Muscle of arm (tissue), 12 donors: ENCODE measurements around the gene UPF1. TPM values are rescaled to one million over a fixed set of nuclear protein-coding genes. Genes with fewer than 3 reads are reported as not detected.
"Not testable (repeated sequence)": the region's sequence is repeated elsewhere in the genome, so short reads cannot be mapped to it uniquely, and the experiment has no call there.

Experiments
- DNase-seq: peaks from one replicate; pipeline ENCODE4 v3.0.0-alpha.2; 2013
- polyA plus RNA-seq, 12 donors: library from polyadenylated mRNA; unstranded; fragments of 120-200 nt; gene quantifications; one replicate each; pipeline ENCODE4 v1.2.1, GENCODE V29; 2013; ENCODE audit not compliant: insufficient read length in 12 of 12

UPF1 gene
- polyA plus RNA-seq, 12 donors = 25.3 to 86.6 (median 33.8) TPM; not detected in 1

DNA sequence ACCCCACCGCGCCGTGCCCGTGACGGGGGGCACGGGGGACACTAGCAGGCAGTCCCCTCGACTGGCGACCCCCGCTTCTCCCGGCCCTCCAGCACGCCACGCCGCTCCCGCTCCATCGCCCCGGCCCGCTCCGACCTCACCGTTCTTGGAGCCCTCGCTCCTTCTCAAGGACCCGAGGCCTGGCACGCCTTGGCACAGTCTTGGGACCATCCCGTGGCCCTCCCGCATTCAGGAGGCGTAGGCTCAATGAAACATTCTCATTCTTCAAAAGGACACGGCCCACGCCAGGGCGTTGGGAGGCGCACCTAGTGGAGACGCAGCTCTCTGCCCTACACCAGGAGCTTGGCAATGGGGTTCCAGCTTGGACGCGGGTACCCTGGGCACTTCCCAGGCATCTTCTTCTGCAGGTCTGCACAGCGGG lies 64.7 kb downstream of the UPF1 start:
- DNase-seq = no peak

DNA sequence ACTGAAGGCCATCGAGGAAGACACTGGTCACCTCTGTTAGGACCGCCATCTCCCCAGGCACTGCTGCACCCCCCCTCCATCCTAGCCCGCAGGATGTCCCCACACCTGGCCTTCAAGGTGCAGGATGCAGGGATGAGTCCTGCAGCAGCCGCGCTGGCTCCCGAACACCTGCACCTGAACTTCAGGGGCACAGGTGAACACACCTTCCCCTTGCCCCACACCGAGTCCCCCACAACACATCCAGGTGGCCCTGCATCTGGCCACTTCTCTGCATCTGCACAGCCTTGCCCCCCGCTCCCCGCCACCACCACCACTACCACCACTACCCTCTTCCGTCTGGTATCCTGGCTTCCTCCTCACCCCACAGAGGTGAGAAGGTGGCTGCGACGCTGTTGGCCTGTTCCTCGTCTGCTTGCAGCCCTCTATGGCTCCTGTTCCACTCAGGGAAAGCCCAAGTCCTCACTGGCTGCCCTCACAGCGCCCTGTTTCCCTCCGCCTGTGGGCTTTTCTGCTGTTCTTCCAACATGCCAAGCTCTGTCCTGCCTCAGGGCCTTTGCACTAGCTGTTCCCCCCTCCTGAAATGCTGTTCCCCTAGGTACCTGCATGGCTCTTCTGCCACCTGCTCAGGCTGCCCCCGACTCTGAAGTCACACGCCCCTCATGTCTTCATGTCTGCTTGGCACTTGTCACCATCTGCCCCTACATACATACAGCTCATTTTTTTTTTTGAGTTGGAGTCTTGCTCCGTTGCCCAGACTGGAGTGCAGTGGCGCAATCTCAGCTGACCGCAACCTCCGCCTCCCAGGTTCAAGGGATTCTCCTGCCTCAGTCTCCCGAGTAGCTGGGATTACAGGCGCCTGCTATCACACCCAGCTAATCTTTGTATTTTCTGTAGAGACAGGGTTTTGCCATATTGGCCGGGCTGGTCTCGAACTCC lies 65.6 kb downstream of the UPF1 start:
- DNase-seq = no peak

DNA sequence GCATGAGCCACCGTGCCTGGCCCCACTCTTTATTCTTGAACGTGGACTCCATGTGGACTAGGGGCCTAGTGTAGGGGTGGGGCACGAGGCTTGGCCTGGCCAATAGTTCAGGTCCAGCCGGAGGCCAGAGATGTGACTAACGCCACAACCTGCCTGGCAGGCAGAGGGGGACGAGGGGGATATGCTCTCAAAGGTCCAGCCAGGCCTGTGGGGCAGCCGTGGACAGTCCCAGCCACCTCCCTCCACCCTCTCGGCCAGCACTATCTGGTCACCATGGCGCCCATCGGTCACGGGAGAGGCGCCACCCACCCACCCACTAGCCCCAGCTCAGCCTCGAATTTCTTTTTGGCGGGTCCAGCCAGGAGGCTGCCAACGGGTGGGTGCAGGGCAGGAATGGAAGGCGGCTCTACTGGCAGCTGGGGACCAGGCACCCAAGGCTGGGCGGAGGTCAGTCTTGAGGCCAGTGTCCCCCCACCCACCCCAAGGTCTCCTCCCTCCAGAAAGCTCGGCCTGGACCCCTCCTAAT lies 66.4 kb downstream of the UPF1 start:
- no peak for DNase-seq

DNA sequence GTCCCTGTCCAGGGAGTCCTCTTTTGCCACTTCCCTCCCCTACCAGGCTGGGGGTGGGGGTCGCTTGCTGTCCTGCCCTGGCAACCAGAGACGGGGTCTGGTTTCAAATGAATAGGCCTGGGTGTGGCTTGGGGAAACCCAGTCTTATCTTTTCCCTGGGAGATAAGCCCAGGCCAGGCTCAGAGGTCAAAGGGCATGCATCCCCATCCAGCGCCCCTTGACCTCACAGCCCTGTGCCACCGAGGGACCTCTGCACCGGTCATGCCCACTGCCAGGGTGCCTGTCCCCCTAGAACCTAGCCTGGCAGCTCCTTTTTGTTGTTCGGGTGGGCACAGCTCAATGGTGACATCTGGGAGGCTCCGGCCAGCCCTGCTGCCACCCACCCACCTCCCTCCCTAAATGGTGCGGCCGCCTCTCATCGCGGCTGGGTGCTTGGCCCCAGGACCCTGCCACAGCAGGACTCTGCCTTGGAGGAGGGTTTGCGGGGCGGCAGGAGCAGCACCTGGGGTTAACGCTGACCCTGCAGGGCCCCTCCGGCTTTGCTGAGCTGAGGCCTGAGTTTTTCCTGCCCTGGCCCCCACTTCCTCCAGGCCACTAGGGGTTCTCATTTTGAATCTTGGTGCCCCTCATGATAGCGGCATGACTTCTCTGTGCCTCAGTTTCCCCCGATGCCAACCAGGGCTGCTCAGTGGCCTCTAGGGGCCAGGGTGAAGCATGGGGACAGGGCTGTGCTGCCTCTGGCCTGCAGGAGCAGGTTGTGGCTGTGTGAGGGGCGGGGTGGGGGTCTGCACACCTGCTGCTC lies 67.0 kb downstream of the UPF1 start:
- no peak for DNase-seq

GRCh38 chr19:18899624-18900560 lies 68.1 kb downstream of the UPF1 start:
- no peak for DNase-seq

- no peak for DNase-seq
Observed at GRCh38 chr19:18900700-18901481, 69.1 kb downstream of the UPF1 start.

GRCh38 chr19:18901491-18901890 lies 69.7 kb downstream of the UPF1 start:
- no peak for DNase-seq

GRCh38 chr19:18902519-18902918 lies 70.8 kb downstream of the UPF1 start:
- not testable (repeated sequence) for DNase-seq

- DNase-seq = no peak
Observed at GRCh38 chr19:18903156-18904037, 71.6 kb downstream of the UPF1 start.

GRCh38 chr19:18904334-18905057 lies 72.7 kb downstream of the UPF1 start:
- no peak for DNase-seq

- DNase-seq = no peak
Observed at GRCh38 chr19:18905058-18905456, 73.3 kb downstream of the UPF1 start.

GRCh38 chr19:18905513-18906236 lies 73.9 kb downstream of the UPF1 start:
- no peak for DNase-seq

GRCh38 chr19:18906605-18907519 lies 75.1 kb downstream of the UPF1 start:
- DNase-seq = no peak

DNA sequence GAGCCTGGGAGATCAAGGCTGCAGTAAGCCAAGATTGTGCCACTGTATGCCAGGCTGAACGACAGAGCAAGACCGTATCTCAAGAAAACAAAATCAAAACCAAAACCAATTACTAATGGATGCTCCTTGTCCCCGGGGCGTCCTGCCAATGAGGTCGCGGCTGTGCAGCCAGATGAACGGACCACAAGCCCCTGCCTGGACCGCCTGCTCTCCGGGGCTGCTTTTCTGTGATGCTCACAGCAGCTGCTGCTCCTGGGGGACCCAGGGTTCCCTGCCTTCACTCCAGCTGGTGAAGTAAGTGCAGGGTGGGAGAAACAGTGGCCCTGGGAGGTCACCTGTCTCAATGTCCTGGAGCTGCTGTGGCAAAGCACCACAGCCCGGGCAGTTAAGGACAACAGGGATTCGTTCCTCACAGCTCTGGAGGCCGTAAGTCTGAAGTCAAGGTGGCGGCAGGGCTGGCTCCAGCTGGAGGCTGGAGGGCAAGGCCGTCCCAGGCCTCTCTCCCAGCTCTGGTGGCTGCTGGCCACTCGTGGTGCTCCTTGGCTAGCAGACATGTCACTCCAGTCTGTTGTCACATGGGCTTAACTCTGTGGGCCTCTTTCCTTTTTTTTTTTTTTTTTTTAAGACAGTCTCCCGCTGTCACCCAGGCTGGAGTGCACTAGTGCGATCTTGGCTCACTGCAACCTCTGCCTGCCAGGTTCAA lies 77.3 kb downstream of the UPF1 start:
- DNase-seq = no peak

DNA sequence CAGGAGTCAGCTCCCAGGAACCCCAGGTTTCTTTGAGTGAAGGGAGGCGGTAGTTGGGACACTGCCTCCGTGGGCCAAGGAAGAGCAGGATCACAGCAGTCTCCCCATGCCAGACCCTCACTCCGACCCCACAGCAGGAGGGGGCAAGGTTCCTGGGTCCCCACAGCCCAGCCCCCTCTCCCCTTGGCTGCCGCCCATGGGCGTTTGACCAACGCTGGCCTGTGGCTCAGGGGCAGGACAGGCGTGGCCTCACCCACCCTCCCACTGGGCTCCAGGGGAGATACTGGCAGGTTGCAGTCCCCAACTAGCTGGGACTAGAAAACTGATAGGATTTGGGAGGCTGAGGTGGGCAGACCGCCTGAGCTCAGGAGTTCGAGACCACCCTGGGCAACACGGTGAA lies 78.3 kb downstream of the UPF1 start:
- no peak for DNase-seq

GRCh38 chr19:18910801-18911436 lies 79.2 kb downstream of the UPF1 start:
- DNase-seq = no peak
